Measurements from ENCODE around the gene MLEC. TPM values are rescaled to one million over a fixed set of nuclear protein-coding genes. Genes with fewer than 3 reads are reported as not detected.

The MLEC gene
- total RNA-seq, 2 donors from 2014 or later: 49.1 to 63.1 TPM

- DNase-seq (ENCODE audit: low spot score) (no peak), ATAC-seq (ENCODE audit: insufficient number of reproducible peaks, low FRiP score, low read depth) (no peak)
- H3K27me3 ChIP-seq (replicated peaks; ENCODE audit: insufficient read depth): no peaks in the 10 kb centered on the region
- peaks cover 7% of the 10 kb centered on the region for H3K36me3 ChIP-seq
- H3K4me3 ChIP-seq: peak overlapping the region; percentile 93
- TF ChIP-seq CTCF (IDR thresholded peaks at IDR 0.05): no peak
- H3K27ac ChIP-seq: no peak overlapping the region
- H3K9me3 ChIP-seq: no peaks in the 10 kb centered on the region
- peaks cover 19 to 27% of the 10 kb centered on the region in 2 donors for H3K4me1 ChIP-seq (ENCODE audit: control insufficient read depth in 1 of 2, low read depth in 2 of 2)
Measured at GRCh38 chr12:120689397-120690082, 2.6 kb downstream of the MLEC start.

GRCh38 chr12:120690083-120690450 is 3.1 kb downstream of the MLEC start:
- Histone ChIP-seq H3K4me1 (ENCODE audit: control insufficient read depth in 1 of 2, low read depth in 2 of 2) (peaks cover 19 to 27% of the 10 kb centered on the region in 2 donors), H3K27me3 (replicated peaks; ENCODE audit: insufficient read depth) (no peaks in the 10 kb centered on the region), H3K36me3 (peaks cover 12% of the 10 kb centered on the region), H3K4me3 (no peak overlapping the region), H3K9me3 (no peaks in the 10 kb centered on the region), H3K27ac (no peak overlapping the region)
- ATAC-seq (ENCODE audit: insufficient number of reproducible peaks, low FRiP score, low read depth): no peak
- TF ChIP-seq CTCF (IDR thresholded peaks at IDR 0.05): no peak
- no peak for DNase-seq (ENCODE audit: low spot score)

GRCh38 chr12:120690978-120691377 is 4.0 kb downstream of the MLEC start:
- TF ChIP-seq CTCF (IDR thresholded peaks at IDR 0.05): no peak
- Histone ChIP-seq H3K27me3 (replicated peaks; ENCODE audit: insufficient read depth) (no peaks in the 10 kb centered on the region), H3K9me3 (no peaks in the 10 kb centered on the region), H3K4me3 (no peak overlapping the region), H3K27ac (no peak overlapping the region), H3K36me3 (peaks cover 20% of the 10 kb centered on the region), H3K4me1 (ENCODE audit: control insufficient read depth in 1 of 2, low read depth in 2 of 2) (peaks cover 15 to 27% of the 10 kb centered on the region in 2 donors)
- DNase-seq (ENCODE audit: low spot score) (no peak), ATAC-seq (ENCODE audit: insufficient number of reproducible peaks, low FRiP score, low read depth) (no peak)

GRCh38 chr12:120692524-120693033 is 5.6 kb downstream of the MLEC start:
- no peak for ATAC-seq (ENCODE audit: insufficient number of reproducible peaks, low FRiP score, low read depth)

GRCh38 chr12:120693848-120694247 is 6.9 kb downstream of the MLEC start:
- DNase-seq (ENCODE audit: low spot score) (no peak), ATAC-seq (ENCODE audit: insufficient number of reproducible peaks, low FRiP score, low read depth) (no peak)
- Histone ChIP-seq H3K4me1 (ENCODE audit: control insufficient read depth in 1 of 2, low read depth in 2 of 2) (peaks cover 8 to 16% of the 10 kb centered on the region in 2 donors), H3K27ac (no peak overlapping the region), H3K4me3 (no peak overlapping the region), H3K36me3 (peaks cover 38% of the 10 kb centered on the region), H3K27me3 (replicated peaks; ENCODE audit: insufficient read depth) (no peaks in the 10 kb centered on the region), H3K9me3 (no peaks in the 10 kb centered on the region)
- TF ChIP-seq CTCF (IDR thresholded peaks at IDR 0.05): no peak

More at GRCh38 chr12:120692524-120693033, 5.6 kb downstream of the MLEC start:
- Histone ChIP-seq H3K4me3 (no peak overlapping the region), H3K4me1 (ENCODE audit: control insufficient read depth in 1 of 2, low read depth in 2 of 2) (peaks cover 15 to 27% of the 10 kb centered on the region in 2 donors), H3K36me3 (peaks cover 31% of the 10 kb centered on the region), H3K27me3 (replicated peaks; ENCODE audit: insufficient read depth) (no peaks in the 10 kb centered on the region), H3K9me3 (no peaks in the 10 kb centered on the region), H3K27ac (no peak overlapping the region)
- DNase-seq (ENCODE audit: low spot score): no peak
- TF ChIP-seq CTCF (IDR thresholded peaks at IDR 0.05): no peak

Measured in thoracic aorta (tissue), 2 donors.